IPS DF 4.7 (cell line): Measurements from ENCODE around the gene PDLIM1.

Experiments used
- DNase-seq: peaks from one replicate; pipeline ENCODE4 v3.0.0-alpha.2; 2013; ENCODE audit warnings: low spot score; ENCODE audit errors: extremely low read depth

PDLIM1 gene

DNA sequence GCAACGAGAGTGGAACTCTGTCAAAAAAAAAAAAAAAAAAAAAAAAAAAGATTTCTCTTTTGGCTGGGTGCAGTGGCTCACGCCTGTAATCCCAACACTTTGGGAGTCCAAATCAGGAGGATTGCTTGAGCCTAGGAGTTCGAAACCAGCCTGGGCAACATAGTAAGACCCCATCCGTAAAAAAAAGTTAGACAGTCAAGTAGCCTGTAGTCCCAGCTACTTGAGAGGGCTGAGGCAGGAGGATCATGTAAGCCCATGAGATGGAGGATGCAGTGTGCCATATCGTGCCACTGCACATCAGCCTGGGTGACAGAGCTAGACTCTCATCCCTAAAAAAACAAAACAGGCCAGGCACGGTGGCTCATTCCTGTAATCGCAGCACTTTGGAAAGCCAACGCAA lies 25.2 kb downstream of the PDLIM1 start:
- no peak for DNase-seq

DNA sequence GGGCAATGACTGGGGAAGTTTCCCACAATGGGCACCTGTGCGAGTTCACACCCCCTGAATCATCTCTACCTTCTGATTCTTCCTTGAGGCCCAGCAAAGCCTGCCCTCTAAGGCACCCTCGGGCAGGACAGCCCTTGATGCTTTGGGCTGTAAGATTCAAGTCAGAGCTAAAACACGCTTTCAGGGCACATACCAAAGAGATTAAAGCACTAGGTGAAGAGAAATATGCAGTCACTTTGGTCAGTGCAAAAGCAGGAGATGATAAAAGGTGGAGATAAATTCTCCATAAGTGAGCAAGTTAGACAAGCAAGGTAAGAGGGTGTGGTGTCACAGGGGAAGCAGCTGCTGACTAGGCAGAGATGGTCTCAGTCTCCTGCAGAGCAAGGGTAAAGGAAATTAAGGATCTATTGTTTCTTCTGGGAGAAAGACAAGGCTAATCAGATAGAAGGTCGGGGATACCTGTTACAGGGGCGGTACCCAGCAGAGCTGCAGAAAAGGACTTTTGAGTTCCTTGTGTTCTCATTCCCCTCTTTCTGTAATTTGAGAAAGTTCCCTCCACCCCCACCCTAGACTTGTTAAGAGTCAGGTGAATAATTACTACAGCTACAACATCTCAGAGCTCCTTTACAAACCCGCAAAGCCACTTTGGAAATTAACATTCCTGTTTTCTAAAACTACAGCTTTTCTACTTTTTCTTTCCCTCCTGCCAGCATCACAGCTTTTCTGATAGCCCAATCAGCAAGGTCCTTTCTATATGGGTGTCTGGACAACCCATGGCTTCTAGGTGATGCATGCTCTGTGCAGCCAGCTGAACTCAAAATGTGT lies 26.4 kb downstream of the PDLIM1 start:
- DNase-seq: peak; percentile 78

DNA sequence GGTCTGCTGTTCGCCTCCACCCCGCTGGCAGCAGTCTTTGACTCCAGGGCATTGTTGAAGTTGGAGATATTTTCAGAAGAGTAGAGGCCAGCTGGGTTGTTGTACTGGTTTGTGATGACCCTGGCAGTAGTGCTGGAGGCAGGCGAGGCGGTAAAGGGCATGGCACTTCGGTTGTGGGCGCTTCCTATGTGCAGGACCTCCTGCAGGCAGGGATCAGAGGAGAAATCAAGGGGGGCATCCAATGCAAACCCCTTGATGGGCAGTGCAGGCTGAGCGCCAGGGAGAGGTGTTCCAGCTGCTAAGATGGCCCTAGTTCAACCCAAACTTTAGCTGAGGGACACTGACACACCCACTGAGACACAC lies 27.0 kb downstream of the PDLIM1 start:
- no peak for DNase-seq

DNA sequence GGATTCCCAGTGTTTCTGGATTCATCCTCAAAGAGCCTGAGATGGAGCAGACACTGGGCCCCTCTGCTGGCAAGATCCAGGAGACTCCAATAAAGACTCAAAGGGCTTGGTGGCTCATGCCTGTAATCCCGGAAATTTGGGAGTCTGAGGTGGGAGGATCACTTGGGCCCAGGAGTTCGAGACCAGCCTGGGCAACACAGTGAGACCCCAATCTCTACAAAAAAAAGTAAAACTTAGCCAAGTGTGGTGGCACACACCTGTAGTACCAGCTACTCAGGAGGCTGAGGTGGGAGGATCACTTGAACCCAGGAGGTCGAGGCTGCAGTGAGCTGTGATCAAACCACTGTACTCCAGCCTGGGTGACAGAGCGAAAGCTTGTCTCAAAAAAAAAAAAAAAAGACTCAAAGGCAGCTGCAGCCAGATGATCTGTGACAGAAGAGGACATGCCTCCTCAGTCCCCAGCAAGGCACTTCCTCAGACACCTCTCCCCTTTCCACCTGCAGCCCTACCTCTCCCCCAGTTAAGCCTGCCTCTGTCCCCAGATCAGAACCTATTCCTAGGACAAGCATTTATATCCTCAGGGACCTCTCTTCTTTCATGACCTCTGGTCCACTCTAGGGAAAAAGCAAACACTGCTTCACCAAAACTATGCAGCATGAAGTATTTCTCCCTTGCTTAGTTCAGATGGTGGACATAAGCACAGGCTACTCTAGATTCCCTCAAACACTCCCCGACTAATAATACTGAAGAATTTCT lies 27.9 kb downstream of the PDLIM1 start:
- no peak for DNase-seq

DNA sequence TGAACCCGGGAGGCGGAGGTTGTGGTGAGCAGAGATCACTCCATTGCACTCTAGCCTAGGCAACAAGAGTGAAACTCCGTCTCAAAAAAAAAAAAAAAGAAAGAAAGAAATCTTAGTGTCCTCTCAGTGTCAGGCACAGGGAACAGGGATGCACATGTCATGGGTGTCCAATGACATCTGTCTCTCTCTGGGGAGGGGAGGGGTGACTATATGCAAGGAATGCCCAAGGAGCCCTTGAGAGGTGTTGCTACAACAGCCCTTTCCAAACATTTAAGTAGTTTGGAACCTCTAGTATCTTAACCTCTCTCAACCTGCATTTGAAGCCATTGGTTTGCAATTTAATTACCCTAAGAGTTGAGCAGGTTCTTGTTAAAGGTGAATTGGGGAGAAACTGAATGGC lies 28.9 kb downstream of the PDLIM1 start:
- no peak for DNase-seq

DNA sequence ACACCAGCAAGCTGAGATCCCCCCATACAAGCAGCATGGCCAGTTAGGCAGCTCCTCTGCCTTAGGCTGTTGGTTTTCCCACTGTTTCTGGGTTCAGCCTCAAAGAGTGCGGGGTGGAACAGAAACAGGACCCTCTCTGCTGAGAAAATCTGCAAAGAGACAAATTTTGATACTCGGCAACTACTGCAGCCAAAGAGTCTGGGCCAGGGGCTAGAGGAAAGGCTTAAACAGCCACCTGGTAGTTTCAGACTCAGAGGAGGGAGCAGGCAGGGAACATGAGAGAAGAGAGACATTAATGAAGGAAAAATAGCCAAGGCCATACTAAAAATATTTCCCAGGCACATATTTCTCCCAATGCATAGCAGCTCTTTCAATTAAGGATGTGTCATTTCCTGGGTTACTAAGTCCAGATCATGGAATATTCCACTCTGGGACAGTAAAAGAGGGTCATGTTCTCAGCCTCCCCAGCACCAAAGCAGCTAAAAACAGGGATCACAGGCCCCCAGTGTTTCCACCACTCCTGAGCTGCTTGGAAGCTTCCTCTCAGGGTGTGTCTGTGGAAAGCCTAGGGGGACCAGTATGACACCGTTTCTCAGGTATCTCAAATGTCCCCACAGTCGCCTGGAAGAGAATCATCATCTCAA lies 29.8 kb downstream of the PDLIM1 start:
- no peak for DNase-seq

DNA sequence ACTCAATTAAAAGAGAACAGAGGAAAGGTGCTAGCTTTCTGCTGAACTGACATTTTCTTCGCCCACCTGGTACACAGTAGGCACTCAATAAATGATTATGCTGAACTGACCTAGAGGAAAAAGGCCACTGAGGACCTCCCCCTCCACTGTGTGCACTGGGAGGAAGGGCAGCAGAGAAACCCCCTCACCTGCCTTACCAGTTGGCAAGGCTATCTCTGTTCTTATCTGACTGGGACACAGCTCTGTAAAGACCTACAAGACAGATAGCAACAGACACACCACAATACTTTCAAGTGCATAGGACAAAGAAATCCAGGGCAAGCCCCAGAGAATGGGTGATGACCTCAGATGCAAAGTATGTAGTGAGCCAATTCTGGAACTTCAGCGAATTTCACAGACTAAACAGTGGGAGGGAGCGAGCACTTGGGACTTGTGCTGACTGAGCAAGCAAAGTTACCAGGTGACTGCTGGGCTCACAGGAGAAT lies 30.4 kb downstream of the PDLIM1 start:
- no peak for DNase-seq

DNA sequence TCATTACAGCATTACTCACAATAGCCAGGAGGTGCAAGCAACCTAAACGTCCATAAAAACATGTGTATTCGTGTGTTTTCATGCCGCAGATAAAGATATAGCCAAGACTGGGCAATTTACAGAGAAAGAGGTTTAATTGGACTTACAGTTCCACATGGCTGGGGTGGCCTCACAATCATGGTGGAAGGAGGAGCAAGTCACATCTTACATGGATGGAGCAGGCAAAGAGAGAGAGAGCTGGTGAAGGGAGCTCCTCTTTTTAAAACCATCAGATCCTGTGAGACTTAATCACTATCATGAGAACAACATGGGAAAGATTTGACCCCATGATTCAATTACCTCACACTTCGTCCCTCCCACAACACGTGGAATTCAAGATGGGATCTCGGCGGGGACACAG lies 33.0 kb downstream of the PDLIM1 start:
- no peak for DNase-seq

DNA sequence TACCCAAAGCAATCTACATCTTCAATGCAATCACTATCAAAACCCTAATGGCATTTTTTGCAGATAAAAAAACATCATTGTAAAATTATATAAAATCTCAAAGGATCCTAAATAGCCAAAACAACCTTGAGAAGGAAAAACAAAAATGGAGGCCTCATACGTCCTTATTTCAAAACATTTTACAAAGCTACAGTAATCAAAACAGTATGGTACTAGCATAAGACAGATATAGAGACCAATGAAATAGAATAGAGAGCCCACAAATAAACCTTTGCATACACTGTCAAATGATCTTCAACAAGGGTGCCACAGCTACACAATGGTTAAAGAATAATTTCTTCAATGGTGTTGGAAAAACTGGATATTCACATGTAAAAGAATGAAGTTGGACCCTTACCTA lies 34.5 kb downstream of the PDLIM1 start:
- no peak for DNase-seq

DNA sequence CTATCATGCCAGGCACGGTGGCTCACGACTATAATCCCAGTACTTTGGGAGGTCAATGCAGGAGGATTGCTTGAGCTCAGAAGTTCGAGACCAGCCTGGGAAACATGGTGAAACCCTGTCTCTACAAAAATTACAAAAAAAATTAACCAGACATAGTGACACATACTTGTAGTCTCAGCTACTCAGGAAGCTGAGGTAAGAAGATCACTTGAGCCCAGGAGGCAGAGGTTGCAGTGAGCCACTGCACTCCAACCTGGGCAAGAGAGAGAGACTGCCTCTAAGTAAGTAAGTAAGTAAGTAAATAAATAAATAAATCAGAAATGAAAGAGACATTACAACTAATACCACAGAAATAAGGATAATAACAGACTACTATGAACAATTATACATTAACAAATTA lies 36.2 kb downstream of the PDLIM1 start:
- DNase-seq: no peak

DNA sequence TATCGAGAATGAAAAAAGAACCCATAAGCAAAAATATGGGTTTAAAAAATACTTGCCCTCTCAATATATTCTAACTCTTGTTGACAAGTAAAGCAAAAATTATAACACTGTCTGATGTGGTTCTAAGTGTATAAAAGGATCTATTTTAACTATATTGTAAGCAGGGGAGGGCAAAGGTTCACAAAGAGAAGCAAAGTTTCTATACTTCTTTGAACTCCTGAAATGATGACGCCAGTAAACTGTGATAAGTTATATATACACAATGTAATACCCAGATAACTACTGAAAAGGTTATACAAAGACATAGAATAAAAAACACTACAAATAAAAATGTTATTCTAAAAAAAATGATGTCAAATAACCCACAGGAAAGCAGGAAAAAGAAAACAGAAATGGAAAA lies 37.1 kb downstream of the PDLIM1 start:
- DNase-seq: no peak

DNA sequence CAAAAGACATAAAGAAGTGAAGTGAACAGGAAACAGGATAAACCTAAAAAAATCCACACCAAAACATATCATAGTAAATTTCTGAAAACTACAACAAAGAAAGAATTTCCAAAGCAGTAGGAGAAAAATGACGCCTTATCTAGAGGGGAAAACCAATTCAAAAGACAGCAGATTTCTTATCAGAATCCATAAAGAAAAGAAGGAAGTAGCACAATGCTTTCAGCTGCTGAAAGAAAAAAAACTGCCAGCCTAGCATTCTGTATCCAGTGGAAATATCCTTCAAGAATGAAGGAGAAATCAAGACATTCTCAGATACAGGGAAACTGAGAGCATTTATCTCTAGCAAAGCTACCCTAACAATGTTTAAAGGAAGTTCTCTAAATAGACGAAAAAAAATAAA lies 37.8 kb downstream of the PDLIM1 start:
- no peak for DNase-seq

DNA sequence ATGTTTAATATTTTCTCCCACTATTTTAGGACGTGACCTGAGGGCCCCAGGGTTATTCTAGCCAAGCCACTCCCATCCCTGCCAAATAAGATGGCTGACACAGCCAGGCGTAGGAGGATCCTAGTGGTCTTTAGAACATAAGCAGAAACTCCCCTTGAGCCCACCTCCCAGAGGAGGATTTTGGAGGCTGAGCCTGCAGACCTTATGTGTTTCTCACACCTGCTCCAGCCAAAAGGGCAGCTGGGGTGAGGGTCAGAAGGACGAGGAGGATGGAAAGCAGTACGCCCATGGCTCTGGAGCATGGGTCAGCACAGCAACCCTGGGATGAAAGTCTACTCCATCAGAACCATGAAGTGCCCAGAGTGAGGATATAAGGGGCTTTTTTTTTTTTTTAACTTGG lies 39.9 kb downstream of the PDLIM1 start:
- no peak for DNase-seq

DNA sequence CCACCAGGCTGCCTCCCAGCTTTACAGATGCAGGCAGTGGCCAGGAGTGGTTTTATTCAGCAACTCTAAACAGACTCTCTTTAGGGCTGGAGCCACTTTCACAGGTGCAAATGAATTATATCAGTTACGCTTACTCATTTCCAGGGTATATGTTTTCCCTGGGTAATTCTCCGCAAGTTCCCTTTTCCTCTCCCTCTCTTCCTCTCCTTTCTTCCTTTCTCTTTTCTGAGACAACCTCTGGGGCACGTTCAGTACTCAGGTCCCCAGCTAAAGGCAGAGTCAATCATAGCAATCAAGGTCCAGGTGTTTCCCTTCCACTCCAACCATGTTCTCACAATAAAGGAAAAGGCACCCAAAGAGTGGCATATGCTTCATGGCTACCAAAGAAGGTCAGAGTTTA lies 41.3 kb downstream of the PDLIM1 start:
- DNase-seq: no peak

DNA sequence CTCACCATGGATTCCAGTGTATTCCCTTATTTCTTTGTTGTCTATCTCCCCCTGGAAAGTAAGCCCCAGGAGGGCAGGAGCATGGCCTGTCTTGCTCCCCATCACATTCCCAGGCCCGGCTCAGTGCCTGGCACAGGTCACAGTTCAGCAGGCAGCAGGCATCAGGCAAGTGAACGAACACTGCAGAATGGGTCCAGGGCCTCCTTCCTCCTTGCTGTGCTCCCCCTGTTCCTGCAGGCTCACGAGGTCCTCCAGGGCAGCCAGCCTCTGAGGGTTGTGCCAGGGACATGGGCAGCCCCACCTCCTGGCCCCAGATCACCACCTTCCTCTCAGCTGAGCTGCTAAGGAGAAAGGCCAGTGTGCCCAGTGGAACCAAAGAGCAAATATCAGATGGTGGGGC lies 41.8 kb downstream of the PDLIM1 start:
- no peak for DNase-seq

DNA sequence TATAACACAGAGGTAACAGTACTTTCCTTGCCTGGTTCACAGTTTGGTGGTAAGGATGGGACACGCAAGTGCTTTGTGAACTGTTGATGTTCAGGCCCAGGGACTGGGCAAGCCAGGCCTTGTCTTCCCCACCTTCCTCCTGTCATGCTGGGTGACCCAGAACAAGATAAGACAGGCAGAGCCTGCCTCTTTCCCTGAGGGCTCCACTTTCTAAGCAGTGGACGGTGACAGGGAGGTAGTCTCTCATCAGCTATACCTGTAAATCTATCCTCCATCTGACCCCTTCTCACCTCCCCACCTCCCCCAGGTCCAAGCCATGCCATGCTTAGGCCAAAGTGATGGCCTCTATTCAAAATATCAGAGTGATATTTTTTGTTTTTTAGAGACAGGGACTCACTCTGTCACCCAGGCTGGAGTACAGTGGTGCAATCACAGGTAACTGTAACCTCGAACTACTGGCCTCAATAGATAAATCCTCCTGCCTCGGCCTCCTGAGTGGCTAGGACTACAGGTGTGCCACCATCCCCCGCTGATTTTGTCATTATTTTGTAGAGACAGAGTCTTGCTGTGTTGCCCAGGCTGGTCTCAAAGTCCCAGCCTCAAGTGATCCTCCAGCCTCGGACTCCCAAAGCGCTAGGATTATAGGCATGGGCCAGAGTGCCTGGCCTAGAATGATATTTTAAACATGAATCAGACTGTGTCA lies 42.8 kb downstream of the PDLIM1 start:
- no peak for DNase-seq

DNA sequence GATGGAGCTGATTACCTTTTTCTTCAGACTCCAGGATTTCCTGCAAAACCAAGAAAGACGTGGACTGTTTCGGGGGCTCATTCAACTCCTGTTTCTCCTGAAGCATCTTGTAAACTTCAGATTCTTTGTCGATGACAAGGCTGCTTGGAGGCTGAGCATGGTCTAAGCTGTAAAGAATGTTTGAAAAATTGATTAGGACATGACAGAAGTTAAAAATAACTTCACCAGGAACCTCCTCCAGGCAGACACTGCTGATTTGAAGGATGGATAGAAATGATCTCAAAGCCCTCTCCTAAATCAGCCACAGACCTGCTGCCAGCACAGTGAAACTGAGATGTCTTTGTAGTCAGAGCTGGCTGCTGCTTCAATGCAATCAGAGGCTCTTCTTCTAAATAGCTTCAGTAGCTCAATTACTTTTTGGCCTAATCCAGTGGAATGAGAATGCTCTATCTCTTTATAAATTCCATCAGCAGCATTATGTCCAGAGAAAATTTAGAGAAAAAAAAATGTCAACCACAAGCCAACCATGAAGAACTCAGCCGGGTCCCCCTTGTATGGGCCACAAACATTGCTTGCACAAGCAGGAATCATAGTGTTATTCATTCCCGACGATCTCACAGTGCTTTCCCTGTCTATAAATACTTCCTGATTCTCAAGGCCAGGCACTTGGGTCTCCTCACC lies 43.5 kb downstream of the PDLIM1 start:
- DNase-seq: no peak

DNA sequence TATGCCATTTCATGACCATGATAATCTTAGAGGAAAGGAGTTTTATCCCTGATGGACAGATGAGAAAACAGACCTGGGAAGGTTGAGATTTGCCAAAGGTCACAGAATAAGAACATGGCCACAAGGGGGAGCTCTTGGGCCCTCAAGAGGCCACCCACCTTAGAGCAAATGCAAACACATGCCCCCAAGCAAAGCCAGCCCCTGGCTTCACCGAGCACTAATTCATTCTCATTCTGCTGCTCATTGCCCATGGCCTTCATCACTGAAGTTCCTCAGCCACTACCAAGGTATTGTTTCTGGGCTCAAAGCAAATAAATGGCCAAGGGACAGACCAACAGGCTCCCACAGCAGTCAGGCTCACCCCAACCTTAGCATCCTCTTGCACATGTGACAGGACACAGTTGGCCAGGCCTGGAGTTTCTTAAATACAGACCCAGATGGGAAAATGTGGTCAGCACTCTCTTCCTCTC lies 44.2 kb downstream of the PDLIM1 start:
- DNase-seq: peak; percentile 82

DNA sequence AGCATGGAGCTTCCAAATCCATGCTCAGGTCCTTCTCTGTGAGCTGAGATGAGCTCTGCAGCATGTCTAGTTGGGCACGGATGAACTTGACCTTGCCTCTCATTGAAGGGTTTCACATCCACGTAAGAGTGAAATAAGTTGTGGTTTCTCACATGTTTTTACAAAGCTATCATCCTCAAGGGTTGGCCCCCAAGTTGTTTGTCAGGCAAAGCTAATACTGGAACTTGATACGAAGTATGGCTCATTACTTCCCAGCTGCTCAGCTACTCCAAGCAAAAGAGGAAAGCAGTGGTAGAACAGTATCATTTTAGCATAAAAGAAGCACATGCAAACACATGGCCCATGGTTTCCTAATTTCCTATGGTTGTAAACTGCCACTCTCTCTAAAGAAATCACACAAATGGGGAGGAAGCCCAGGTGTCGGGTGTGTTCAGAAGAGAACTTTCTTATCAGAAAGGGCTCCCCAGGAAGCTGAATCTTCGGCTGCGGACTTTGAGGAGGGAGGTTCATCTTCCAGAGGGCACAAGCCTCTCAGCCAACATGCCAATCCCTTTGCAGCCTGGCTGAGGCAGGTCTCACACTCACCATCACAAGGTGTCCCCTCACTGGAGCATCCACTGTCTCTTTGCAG lies 45.3 kb downstream of the PDLIM1 start:
- DNase-seq: no peak

DNA sequence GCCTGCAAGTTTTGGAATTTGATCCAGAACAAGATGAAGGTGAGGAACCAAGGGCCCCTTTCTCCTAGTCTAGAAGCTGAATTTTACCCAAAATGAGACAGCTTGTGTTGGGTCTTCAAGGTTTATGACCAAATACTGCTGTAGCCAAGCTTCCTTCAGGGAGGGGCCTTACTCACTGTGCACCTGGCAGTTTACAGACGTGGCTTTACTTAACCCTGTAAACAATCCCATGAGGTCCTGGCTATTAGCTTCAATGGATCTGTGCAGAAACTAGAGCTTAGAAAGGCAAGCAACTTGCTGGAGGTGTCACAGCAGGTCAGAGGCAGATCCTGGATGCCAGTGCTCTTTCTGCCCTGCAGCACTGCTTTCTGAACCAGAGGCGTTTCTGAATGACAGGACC lies 46.7 kb downstream of the PDLIM1 start:
- DNase-seq: no peak

DNA sequence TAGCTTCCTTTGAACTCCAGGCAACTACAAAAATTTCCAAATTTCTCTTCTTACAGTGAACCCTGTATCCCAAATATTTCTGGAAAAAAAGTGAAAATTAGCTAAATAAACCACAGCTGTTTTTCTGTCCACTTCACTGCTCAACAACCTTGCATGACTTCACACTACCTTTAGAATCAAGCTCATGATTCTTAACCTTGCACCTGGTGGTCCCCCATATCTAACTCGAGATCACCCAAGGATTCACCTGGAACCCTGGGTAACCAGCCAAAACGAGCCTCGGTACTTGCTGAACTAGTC lies 47.5 kb downstream of the PDLIM1 start:
- no peak for DNase-seq
